Body of pancreas (tissue), 4 donors: ENCODE measurements around the gene GPATCH2. TPM values are rescaled to one million over a fixed set of nuclear protein-coding genes. Genes with fewer than 3 reads are reported as not detected.

Experiments
- ATAC-seq: fragments of 150-250 bp; one replicate; pipeline ENCODE4 v1.9.1; 2016
- DNase-seq, 4 donors: peaks; one replicate each; pipeline ENCODE4 v3.0.0-alpha.2; 2019
- H3K27ac ChIP-seq, 4 donors: fragments of 200-600 bp; sonication (generic); 1 replicate in 3 of 4; 2 replicates in 1 of 4; pipeline versions ENCODE4 v1.5.1 to v1.6.1; 2016 to 2019; ENCODE audit warnings: mild to moderate bottlenecking in 1 of 4, mixed read lengths in 1 of 4, moderate library complexity in 1 of 4
- H3K27me3 ChIP-seq, 2 donors: fragments of 200-600 bp; sonication (generic); one replicate each; pipeline ENCODE4 v1.6.0; 2016; ENCODE audit warnings: mild to moderate bottlenecking in 1 of 2
- H3K36me3 ChIP-seq, 2 donors: fragments of 200-600 bp; sonication (generic); replicated peaks in 1 of 2; 2 replicates each; pipeline ENCODE4 v1.5.1; 2016; ENCODE audit warnings: low read depth in 2 of 2; ENCODE audit not compliant: insufficient read depth in 1 of 2
- H3K4me1 ChIP-seq: fragments of 200-600 bp; sonication (generic); one replicate; pipeline ENCODE4 v1.6.0; 2016
- H3K4me3 ChIP-seq, 2 donors: fragments of 200-600 bp; sonication (generic); 1 replicate in 1 of 2; 2 replicates in 1 of 2; pipeline ENCODE4 v1.5.1; 2016 to 2019
- H3K9me3 ChIP-seq, 3 donors: fragments of 200-600 bp; sonication (generic); 1 replicate in 2 of 3; 2 replicates in 1 of 3; pipeline ENCODE4 v1.5.1; 2016
- CTCF ChIP-seq, 7 experiments: fragments of 450-650 bp in 4 of 7; fragments of 200-600 bp in 3 of 7; sonication (generic) in 3 of 7; IDR thresholded peaks; one replicate each; pipeline ENCODE4 v1.5.1; 2016 to 2019; ENCODE audit warnings: antibody characterized with exemption in 7 of 7
- POLR2A ChIP-seq, 3 donors: fragments of 450-650 bp; IDR thresholded peaks; one replicate each; pipeline ENCODE4 v1.6.1; 2016; ENCODE audit warnings: antibody characterized with exemption in 3 of 3, mild to moderate bottlenecking in 2 of 3
- WGBS, 2 donors: methylation state at CpG; one replicate each; pipeline ENCODE4 v1.1.5; 2017; 5-methylcytosine and 5-hydroxymethylcytosine counted together
- intact Hi-C: fragments of 100-400 bp; cut with DNase I; formaldehyde crosslinking; loops from one replicate; pipeline ENCODE4 v1.15.1; 2023
- total RNA-seq, 2 donors: library from RNA; depleted of rRNA; stranded (reverse); fragments of >200 nt; gene quantifications; one replicate each; pipeline ENCODE4 v1.1.0, GENCODE V29; 2016

The GPATCH2 gene
- total RNA-seq, 2 donors from 2014 or later, result 9.6 to 32.0 TPM

- no peaks in the 10 kb centered on the region for H3K27me3 ChIP-seq
- H3K36me3 ChIP-seq, result no peaks in the 10 kb centered on the region
- no peak for ATAC-seq
- no peak overlapping the region for H3K27ac ChIP-seq
- H3K9me3 ChIP-seq, result no peaks in the 10 kb centered on the region
- intact Hi-C loops, result no loop called here
- H3K4me1 ChIP-seq, result no peaks in the 10 kb centered on the region
- 85 to 90% methylated on average over 4 of the region's 4 CpGs for WGBS, 2 donors
- no peak overlapping the region for H3K4me3 ChIP-seq
- no peak for DNase-seq
- TF ChIP-seq POLR2A (IDR thresholded peaks at IDR 0.05), result no peak
- TF ChIP-seq CTCF (IDR thresholded peaks at IDR 0.05), result no peak
Observed at GRCh38 chr1:217562229-217562878, 68.5 kb downstream of the GPATCH2 start.

- 79 to 82% methylated on average over 4 of the region's 4 CpGs for WGBS, 2 donors
- Histone ChIP-seq H3K9me3 (no peaks in the 10 kb centered on the region), H3K4me1 (no peaks in the 10 kb centered on the region), H3K27ac (no peak overlapping the region), H3K36me3 (no peaks in the 10 kb centered on the region), H3K27me3 (no peaks in the 10 kb centered on the region), H3K4me3 (no peak overlapping the region)
- intact Hi-C loops, result no loop called here
- DNase-seq (no peak), ATAC-seq (no peak)
- TF ChIP-seq POLR2A (IDR thresholded peaks at IDR 0.05) (no peak), CTCF (IDR thresholded peaks at IDR 0.05) (no peak)
Observed at GRCh38 chr1:217561446-217561845, 69.4 kb downstream of the GPATCH2 start.

GRCh38 chr1:217554849-217555248 is 76.0 kb downstream of the GPATCH2 start:
- ATAC-seq (no peak), DNase-seq (no peak)
- 59 to 85% methylated on average over 1 of the region's 1 CpG for WGBS, 2 donors
- TF ChIP-seq POLR2A (IDR thresholded peaks at IDR 0.05) (no peak), CTCF (IDR thresholded peaks at IDR 0.05) (no peak)
- no peaks in the 10 kb centered on the region for H3K36me3 ChIP-seq
- intact Hi-C loops, result no loop called here
- H3K4me1 ChIP-seq, result no peaks in the 10 kb centered on the region
- H3K27ac ChIP-seq, result no peak overlapping the region
- H3K4me3 ChIP-seq, result no peak overlapping the region
- H3K9me3 ChIP-seq, result no peaks in the 10 kb centered on the region
- H3K27me3 ChIP-seq, result no peaks in the 10 kb centered on the region

- TF ChIP-seq CTCF (IDR thresholded peaks at IDR 0.05) (no peak), POLR2A (IDR thresholded peaks at IDR 0.05) (no peak)
- no peaks in the 10 kb centered on the region for H3K9me3 ChIP-seq
- H3K4me3 ChIP-seq, result no peak overlapping the region
- H3K27me3 ChIP-seq, result no peaks in the 10 kb centered on the region
- H3K27ac ChIP-seq, result no peak overlapping the region
- ATAC-seq, result no peak
- 89 to 93% methylated on average over 6 of the region's 6 CpGs for WGBS, 2 donors
- H3K4me1 ChIP-seq, result no peaks in the 10 kb centered on the region
- no peak for DNase-seq
- intact Hi-C loops, result no loop called here
- H3K36me3 ChIP-seq, result no peaks in the 10 kb centered on the region
Observed at GRCh38 chr1:217553949-217554509, 76.9 kb downstream of the GPATCH2 start.
